Gastrocnemius medialis (tissue), 4 donors: ENCODE results near the gene DPY19L2.
"Not testable (repeated sequence)": the region's sequence is repeated elsewhere in the genome, so short reads cannot be mapped to it uniquely, and the experiment has no call there.

ENCODE experiments used
- CTCF ChIP-seq, 5 experiments: fragments of 450-650 bp in 3 of 5; fragments of 200-600 bp in 2 of 5; sonication (generic) in 2 of 5; IDR thresholded peaks in 4 of 5; conservative IDR thresholded peaks in 1 of 5; 1 replicate in 4 of 5; 2 replicates in 1 of 5; pipeline ENCODE4 v1.5.1; 2016 to 2019; ENCODE audit warnings: antibody characterized with exemption in 5 of 5, mild to moderate bottlenecking in 3 of 5, moderate library complexity in 3 of 5
- POLR2A ChIP-seq, 2 donors: fragments of 450-650 bp; IDR thresholded peaks; one replicate each; pipeline ENCODE4 v1.6.1; 2017; ENCODE audit warnings: antibody characterized with exemption in 2 of 2, mild to moderate bottlenecking in 2 of 2, moderate library complexity in 2 of 2

DNA sequence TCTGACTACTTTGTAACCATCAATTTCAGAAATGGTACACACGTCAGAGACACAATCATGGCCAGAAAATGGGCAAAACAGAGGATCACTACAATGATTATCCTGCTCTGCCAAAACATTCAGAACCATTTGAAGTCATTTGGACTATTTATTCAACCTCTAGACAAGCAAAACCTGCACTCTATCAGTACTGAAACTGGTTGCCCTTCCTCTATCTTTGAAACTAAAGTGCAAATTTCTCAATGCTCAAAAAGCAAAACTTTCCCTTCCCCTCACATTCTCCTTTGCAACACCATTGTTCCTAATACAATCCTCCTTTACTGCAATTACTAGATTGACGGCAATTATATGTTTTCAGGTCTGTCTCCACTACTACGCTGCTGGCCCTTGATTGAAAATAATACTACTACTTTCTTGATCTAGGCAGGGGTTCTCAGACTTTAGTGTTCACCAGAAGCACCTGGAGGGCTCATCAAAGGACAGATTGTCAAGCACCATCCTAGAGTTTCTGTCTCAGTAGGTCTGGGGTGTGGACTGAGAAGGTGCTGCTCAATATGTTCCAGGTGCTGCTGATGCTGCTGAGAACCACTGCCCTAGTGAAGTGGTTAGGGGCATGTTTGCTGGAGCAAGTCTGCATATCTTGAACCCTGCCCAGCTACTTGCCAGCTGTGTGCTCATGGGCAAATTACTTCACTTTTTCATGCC is 31.5 kb upstream of the DPY19L2 start:
- TF ChIP-seq POLR2A (IDR thresholded peaks at IDR 0.05); CTCF (IDR thresholded peaks at IDR 0.05 in 4 of 5, conservative IDR thresholded peaks at IDR 0.05 in 1 of 5): not testable (repeated sequence)
